Measurements from ENCODE around the gene NAB1. TPM values are rescaled to one million over a fixed set of nuclear protein-coding genes. Genes with fewer than 3 reads are reported as not detected.
A peak's percentile ranks its signal among the peaks of the same experiment; 100 is the strongest.

Gene NAB1
- total RNA-seq, 6 experiments from 2014 or later: 22.0 to 29.9 (median 23.8) TPM

DNA sequence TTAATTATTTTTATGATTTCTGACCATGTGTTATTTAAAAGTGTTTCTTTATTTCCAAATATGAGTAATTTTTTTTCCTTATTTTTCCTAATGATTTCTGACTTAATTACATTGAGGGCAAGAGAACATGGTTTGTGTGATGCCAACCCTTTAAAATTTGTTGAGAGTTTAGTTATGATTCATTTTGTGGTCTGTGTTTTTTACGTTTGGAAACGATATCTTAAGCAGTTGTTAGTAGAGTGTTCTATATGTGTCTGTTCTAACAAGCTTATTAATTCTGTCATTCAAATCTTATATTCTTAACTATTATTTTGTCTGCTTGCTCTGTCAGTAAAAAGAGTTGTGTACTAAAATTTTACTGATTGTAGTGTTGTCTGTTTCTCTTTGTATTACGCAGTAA lies 15.0 kb downstream of the NAB1 start:
- ATAC-seq (no peak), DNase-seq (no peak)
- Histone ChIP-seq H3K27me3 (no peaks in the 10 kb centered on the region), H3K9me3 (no peaks in the 10 kb centered on the region), H3K4me3 (no peak overlapping the region), H3K27ac (peak overlapping the region in 1 of 3 donors; percentile 12), H3K36me3 (no peaks in the 10 kb centered on the region), H3K4me1 (peaks cover 0 to 18% (median 4%) of the 10 kb centered on the region in 4 donors)
- WGBS (ENCODE audit: insufficient coverage, low coverage, low lambda C conversion rate, missing lambda C conversion rate): 62% methylated on average over 3 of the region's 3 CpGs
- TF ChIP-seq POLR2A (IDR thresholded peaks at IDR 0.05): no peak
- TF ChIP-seq CTCF (IDR thresholded peaks at IDR 0.05): no peak
- intact Hi-C loops (cut with DNase I): no loop called here

DNA sequence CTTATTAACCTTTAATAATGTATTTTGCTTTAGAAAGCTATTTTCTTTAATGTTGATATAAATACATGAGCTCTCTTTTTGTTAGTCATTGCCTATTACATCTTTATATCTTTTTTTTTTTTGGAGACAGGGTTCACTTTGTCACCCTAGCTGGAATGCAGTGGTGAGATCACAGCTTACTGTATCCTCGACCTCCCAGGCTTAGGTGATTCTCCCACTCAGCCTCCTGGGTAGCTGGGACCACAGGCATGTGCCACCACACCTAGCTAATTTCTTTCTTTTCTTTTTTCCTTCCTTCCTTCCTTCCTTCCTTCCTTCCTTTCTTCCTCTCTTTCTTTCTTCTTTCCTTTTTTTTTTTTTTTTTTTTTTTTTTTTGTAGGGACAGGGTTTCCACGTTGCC lies 15.4 kb downstream of the NAB1 start:
- no peak for DNase-seq
- Histone ChIP-seq H3K36me3 (no peaks in the 10 kb centered on the region), H3K27ac (peak overlapping the region in 1 of 3 donors; percentile 12), H3K27me3 (no peaks in the 10 kb centered on the region), H3K4me3 (no peak overlapping the region), H3K9me3 (no peaks in the 10 kb centered on the region), H3K4me1 (peaks cover 0 to 18% (median 4%) of the 10 kb centered on the region in 4 donors)
- intact Hi-C loops (cut with DNase I): no loop called here
- peak in 1 of 4 donors; percentile 56 for ATAC-seq
- WGBS (ENCODE audit: insufficient coverage, low coverage, low lambda C conversion rate, missing lambda C conversion rate): 81% methylated on average over 2 of the region's 2 CpGs
- no peak for TF ChIP-seq POLR2A (IDR thresholded peaks at IDR 0.05)

GRCh38 chr2:190666895-190667294 lies 18.0 kb downstream of the NAB1 start:
- no peak for TF ChIP-seq POLR2A (IDR thresholded peaks at IDR 0.05)
- H3K27me3 ChIP-seq: no peaks in the 10 kb centered on the region
- intact Hi-C loops (cut with DNase I): no loop called here
- no peak overlapping the region for H3K4me3 ChIP-seq
- no peak for DNase-seq
- peaks cover 0 to 18% (median 4%) of the 10 kb centered on the region in 4 donors for H3K4me1 ChIP-seq
- H3K27ac ChIP-seq: no peak overlapping the region
- H3K36me3 ChIP-seq: peaks cover 0 to 3% (median under 1%) of the 10 kb centered on the region in 4 donors
- ATAC-seq: no peak
- 88% methylated on average over 1 of the region's 1 CpG for WGBS (ENCODE audit: insufficient coverage, low coverage, low lambda C conversion rate, missing lambda C conversion rate)
- no peaks in the 10 kb centered on the region for H3K9me3 ChIP-seq

GRCh38 chr2:190668892-190669291 lies 20.0 kb downstream of the NAB1 start:
- peaks cover 0 to 7% (median 1%) of the 10 kb centered on the region in 4 donors for H3K36me3 ChIP-seq
- no peak for ATAC-seq
- DNase-seq: no peak
- H3K27ac ChIP-seq: no peak overlapping the region
- H3K4me3 ChIP-seq: no peak overlapping the region
- intact Hi-C loops (cut with DNase I): no loop called here
- H3K4me1 ChIP-seq: peaks cover 0 to 4% (median 0%) of the 10 kb centered on the region in 4 donors
- no peaks in the 10 kb centered on the region for H3K27me3 ChIP-seq
- TF ChIP-seq CTCF (IDR thresholded peaks at IDR 0.05) (no peak), POLR2A (IDR thresholded peaks at IDR 0.05) (no peak)
- no peaks in the 10 kb centered on the region for H3K9me3 ChIP-seq

DNA sequence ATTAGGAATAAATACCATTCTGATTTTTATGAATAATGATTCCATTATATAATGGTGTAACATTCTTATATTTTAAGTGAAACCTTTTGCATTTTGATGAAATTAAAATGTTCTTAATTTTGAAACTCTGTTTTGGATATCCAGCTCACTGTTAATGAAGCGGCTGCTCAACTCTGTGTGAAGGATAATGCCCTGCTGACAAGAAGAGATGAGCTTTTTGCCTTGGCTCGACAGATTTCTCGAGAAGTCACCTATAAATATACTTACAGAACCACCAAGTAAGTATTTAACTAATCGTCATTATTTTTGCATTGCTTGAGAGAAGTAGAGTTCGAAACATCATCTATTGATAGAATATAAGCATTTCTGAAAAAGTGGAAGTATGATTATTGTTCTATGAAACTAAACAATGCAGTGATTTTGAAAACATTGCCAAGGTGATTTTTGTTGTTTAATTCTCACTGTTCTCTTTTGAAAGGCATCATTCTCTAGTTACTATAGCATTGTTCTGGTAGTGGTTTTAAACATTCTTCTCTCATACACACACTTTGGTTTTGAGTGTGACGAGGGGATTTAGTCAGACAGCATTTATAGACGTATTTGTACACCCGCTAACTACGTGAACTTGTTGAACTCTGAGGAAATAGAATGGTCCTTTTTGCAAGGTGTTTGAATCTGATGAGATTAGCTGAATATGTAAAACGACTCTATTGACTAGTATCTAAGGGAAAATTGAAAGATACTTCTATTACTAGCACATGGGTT lies 21.5 kb downstream of the NAB1 start:
- Histone ChIP-seq H3K36me3 (peaks cover 0 to 7% (median 1%) of the 10 kb centered on the region in 4 donors), H3K4me3 (no peak overlapping the region), H3K9me3 (no peaks in the 10 kb centered on the region), H3K27ac (no peak overlapping the region), H3K4me1 (no peaks in the 10 kb centered on the region), H3K27me3 (no peaks in the 10 kb centered on the region)
- WGBS (ENCODE audit: insufficient coverage, low coverage, low lambda C conversion rate, missing lambda C conversion rate): 78% methylated on average over 10 of the region's 10 CpGs
- intact Hi-C loops (cut with DNase I): no loop called here
- TF ChIP-seq POLR2A (IDR thresholded peaks at IDR 0.05): no peak
- TF ChIP-seq CTCF (IDR thresholded peaks at IDR 0.05): no peak
- ATAC-seq: no peak
- DNase-seq: no peak

All from right lobe of liver (tissue), 6 donors.